Panc1 (cell line): ENCODE data around the gene ROMO1.
"Not testable (repeated sequence)": the region's sequence is repeated elsewhere in the genome, so short reads cannot be mapped to it uniquely, and the experiment has no call there.

ENCODE experiments used
- REST ChIP-seq, 2 experiments: IDR thresholded peaks; 2 replicates each; pipeline ENCODE4 v1.6.1; 2011 to 2012; ENCODE audit warnings: low read depth in 2 of 2, control low read depth in 1 of 2, low read length in 1 of 2, mild to moderate bottlenecking in 1 of 2, moderate library complexity in 1 of 2; ENCODE audit not compliant: insufficient read depth in 1 of 2
- SIN3A ChIP-seq: IDR thresholded peaks from 2 replicates; pipeline ENCODE4 v1.6.1; 2012; ENCODE audit warnings: low read depth, mild to moderate bottlenecking, low read length, moderate library complexity, borderline replicate concordance; ENCODE audit not compliant: insufficient read depth
- TF ChIP-seq, protein P1 (sequence below): fragments of 450-650 bp; IDR thresholded peaks from 2 replicates; pipeline ENCODE4 v1.5.1; 2017; ENCODE audit warnings: mild to moderate bottlenecking

DNA sequence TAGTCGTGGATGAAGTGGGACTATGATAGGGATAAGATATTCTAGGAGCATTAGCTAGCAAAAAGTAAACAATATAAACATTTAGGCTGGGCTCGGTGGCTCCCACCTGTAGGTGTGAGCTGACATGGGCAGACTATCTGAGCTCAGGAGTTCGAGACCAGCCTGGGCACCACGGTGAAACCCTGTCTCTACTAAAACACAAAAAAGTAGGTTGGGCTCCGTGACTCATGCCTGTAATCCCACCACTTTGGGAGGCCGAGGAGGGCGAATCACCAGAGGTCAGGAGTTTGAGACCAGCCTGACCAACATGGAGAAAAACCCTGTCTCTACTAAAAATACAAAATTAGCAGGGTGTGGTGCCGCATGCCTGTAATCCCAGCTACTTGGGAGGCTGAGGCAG lies 19.1 kb downstream of the ROMO1 start:
- TF ChIP-seq, protein P1, sequence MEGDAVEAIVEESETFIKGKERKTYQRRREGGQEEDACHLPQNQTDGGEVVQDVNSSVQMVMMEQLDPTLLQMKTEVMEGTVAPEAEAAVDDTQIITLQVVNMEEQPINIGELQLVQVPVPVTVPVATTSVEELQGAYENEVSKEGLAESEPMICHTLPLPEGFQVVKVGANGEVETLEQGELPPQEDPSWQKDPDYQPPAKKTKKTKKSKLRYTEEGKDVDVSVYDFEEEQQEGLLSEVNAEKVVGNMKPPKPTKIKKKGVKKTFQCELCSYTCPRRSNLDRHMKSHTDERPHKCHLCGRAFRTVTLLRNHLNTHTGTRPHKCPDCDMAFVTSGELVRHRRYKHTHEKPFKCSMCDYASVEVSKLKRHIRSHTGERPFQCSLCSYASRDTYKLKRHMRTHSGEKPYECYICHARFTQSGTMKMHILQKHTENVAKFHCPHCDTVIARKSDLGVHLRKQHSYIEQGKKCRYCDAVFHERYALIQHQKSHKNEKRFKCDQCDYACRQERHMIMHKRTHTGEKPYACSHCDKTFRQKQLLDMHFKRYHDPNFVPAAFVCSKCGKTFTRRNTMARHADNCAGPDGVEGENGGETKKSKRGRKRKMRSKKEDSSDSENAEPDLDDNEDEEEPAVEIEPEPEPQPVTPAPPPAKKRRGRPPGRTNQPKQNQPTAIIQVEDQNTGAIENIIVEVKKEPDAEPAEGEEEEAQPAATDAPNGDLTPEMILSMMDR, result not testable (repeated sequence)
- not testable (repeated sequence) for TF ChIP-seq REST (IDR thresholded peaks at IDR 0.05; ENCODE audit: insufficient read depth in 1 of 2, low read depth in 2 of 2, low read length in 1 of 2); SIN3A
